GM21526 (cell line): Measurements from ENCODE around the gene PLXNA2.

Experiments used
- ATAC-seq: cut with Tn5 transposase; IDR thresholded peaks from one replicate; pipeline ENCODE4 v1.9.1; 2021; ENCODE audit warnings: moderate library complexity; ENCODE audit not compliant: unreplicated experiment, low FRiP score

PLXNA2 gene

GRCh38 chr1:208036918-208037766 lies 207.0 kb downstream of the PLXNA2 start:
- ATAC-seq, result no peak

GRCh38 chr1:208036106-208036808 lies 207.9 kb downstream of the PLXNA2 start:
- ATAC-seq, result no peak

- no peak for ATAC-seq
These were observed 210.0 kb downstream of the PLXNA2 start for GRCh38 chr1:208034135-208034534.

GRCh38 chr1:208033236-208033635 lies 210.9 kb downstream of the PLXNA2 start:
- ATAC-seq, result no peak

GRCh38 chr1:208031932-208032320 lies 212.3 kb downstream of the PLXNA2 start:
- ATAC-seq, result no peak

- ATAC-seq, result no peak
These were observed 212.8 kb downstream of the PLXNA2 start for GRCh38 chr1:208031316-208031931.

GRCh38 chr1:208030288-208031091 lies 213.7 kb downstream of the PLXNA2 start:
- ATAC-seq, result no peak

GRCh38 chr1:208029381-208030287 lies 214.6 kb downstream of the PLXNA2 start:
- ATAC-seq, result no peak

- no peak for ATAC-seq
These were observed 215.7 kb downstream of the PLXNA2 start for GRCh38 chr1:208028526-208028925.

- ATAC-seq, result no peak
These were observed 216.3 kb downstream of the PLXNA2 start for GRCh38 chr1:208027861-208028260.

- no peak for ATAC-seq
These were observed 217.2 kb downstream of the PLXNA2 start for GRCh38 chr1:208026880-208027438.

- no peak for ATAC-seq
These were observed 219.2 kb downstream of the PLXNA2 start for GRCh38 chr1:208025031-208025430.

- no peak for ATAC-seq
These were observed 219.8 kb downstream of the PLXNA2 start for GRCh38 chr1:208024406-208024805.

- ATAC-seq, result no peak
These were observed 224.9 kb downstream of the PLXNA2 start for GRCh38 chr1:208019257-208019656.

- no peak for ATAC-seq
These were observed 228.9 kb downstream of the PLXNA2 start for GRCh38 chr1:208015255-208015654.

- ATAC-seq, result no peak
These were observed 231.0 kb downstream of the PLXNA2 start for GRCh38 chr1:208013210-208013609.

GRCh38 chr1:208012721-208013120 lies 231.5 kb downstream of the PLXNA2 start:
- no peak for ATAC-seq

- no peak for ATAC-seq
These were observed 233.6 kb downstream of the PLXNA2 start for GRCh38 chr1:208010487-208011071.
